Stromal cell of bone marrow (primary cell): ENCODE measurements around the gene NBPF6.
"Not testable (repeated sequence)": the region's sequence is repeated elsewhere in the genome, so short reads cannot be mapped to it uniquely, and the experiment has no call there.

ENCODE experiments used
- DNase-seq: peaks from one replicate; pipeline ENCODE4 v3.0.0-alpha.2; 2012; ENCODE audit warnings: low read depth

NBPF6 gene

GRCh38 chr1:108496856-108497255, 46.7 kb downstream of the NBPF6 start:
- not testable (repeated sequence) for DNase-seq

- DNase-seq, result no peak
Measured at GRCh38 chr1:108502138-108502537, 52.0 kb downstream of the NBPF6 start.

- peak; percentile 29 for DNase-seq
Measured at GRCh38 chr1:108502624-108503023, 52.5 kb downstream of the NBPF6 start.

- DNase-seq, result peak; percentile 31
Measured at GRCh38 chr1:108503062-108503733, 53.1 kb downstream of the NBPF6 start.

- no peak for DNase-seq
Measured at GRCh38 chr1:108504447-108504846, 54.3 kb downstream of the NBPF6 start.

- no peak for DNase-seq
Measured at GRCh38 chr1:108505763-108506070, 55.6 kb downstream of the NBPF6 start.

GRCh38 chr1:108511764-108512163, 61.6 kb downstream of the NBPF6 start:
- no peak for DNase-seq

- peak; percentile 28 for DNase-seq
Measured at GRCh38 chr1:108512239-108513043, 62.3 kb downstream of the NBPF6 start.

GRCh38 chr1:108513044-108513415, 62.9 kb downstream of the NBPF6 start:
- DNase-seq, result no peak

- not testable (repeated sequence) for DNase-seq
Measured at GRCh38 chr1:108513914-108514313, 63.8 kb downstream of the NBPF6 start.

- DNase-seq, result not testable (repeated sequence)
Measured at GRCh38 chr1:108517301-108517897, 67.3 kb downstream of the NBPF6 start.
